HG02884 (cell line): Measurements from ENCODE around the gene WRNIP1.
"Not testable (repeated sequence)": the region's sequence is repeated elsewhere in the genome, so short reads cannot be mapped to it uniquely, and the experiment has no call there.

Experiments used
- ATAC-seq: cut with Tn5 transposase; IDR thresholded peaks from one replicate; pipeline ENCODE4 v1.9.1; 2021; ENCODE audit warnings: mild to moderate bottlenecking, moderate library complexity; ENCODE audit not compliant: unreplicated experiment

The WRNIP1 gene

DNA sequence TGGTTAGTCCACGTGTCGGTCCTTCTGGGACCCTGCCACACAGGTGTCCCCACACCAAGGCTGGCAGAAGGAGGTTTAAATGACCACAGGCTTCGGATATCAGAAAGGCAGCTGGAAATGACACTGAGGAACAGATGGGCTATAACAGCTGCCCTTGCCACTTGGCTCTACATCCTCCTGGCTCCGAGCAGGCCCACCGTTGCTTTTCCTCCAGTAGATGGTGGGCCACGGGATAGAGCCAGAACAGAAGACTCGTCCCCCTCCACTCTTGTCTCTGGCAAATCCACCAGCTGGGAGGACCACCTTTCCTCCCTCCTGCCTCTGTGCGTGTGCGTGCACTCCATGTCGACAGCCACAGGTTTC is 17.6 kb downstream of the WRNIP1 start:
- no peak for ATAC-seq

- ATAC-seq, result no peak
Measured at GRCh38 chr6:2783188-2783963, 18.2 kb downstream of the WRNIP1 start.

DNA sequence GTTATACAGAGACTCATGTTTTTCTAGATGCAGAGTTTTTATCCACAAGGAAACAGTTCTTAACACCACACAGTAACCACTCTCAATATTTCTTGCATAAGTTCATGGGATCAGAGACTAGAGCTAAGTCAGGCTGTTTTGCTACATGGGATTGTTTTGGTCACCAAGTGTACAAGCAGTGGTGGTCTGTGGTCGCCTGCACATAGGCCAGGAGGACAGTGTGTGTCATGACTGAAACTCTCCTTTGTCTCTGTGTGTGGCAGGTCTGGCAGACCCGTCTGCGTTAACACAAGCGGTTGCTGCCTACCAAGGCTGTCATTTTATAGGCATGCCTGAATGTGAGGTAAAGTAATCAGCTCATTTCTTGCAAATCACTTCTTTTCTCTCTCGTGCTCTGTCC is 18.9 kb downstream of the WRNIP1 start:
- ATAC-seq, result no peak

DNA sequence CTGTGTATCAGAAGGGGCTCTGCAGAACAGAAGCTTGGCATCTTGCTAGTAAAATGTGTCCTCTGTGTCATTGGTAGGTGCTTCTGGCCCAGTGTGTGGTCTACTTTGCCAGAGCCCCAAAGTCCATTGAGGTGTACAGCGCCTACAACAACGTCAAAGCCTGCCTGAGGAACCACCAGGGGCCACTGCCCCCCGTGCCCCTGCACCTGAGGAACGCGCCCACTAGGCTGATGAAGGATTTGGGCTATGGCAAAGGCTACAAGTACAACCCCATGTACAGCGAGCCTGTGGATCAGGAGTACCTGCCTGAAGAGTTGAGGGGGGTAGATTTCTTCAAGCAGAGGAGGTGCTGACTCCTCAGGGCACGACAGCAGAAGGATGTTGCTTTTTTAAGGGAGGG is 19.7 kb downstream of the WRNIP1 start:
- no peak for ATAC-seq

DNA sequence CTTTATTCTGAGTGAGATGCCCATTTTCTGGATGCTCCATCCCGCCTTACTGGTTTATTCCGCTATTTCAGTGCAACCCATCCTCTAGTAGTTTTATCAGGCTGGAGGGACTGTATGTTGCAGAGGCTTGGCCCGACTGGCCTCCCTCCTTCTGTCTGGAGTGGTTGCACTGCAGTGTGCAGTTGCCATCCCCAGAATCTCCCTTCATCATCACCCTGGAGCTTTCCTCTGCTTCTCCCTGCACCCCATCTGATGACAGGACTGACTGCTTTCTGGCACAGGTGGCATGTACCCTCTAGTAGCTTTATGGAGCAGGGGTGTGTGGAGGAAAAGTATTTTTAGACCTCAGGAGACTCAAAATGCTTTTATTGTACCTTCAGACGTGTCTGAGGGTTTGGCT is 21.1 kb downstream of the WRNIP1 start:
- ATAC-seq, result no peak

GRCh38 chr6:2790588-2791449 is 25.6 kb downstream of the WRNIP1 start:
- ATAC-seq, result no peak

GRCh38 chr6:2791450-2791974 is 26.3 kb downstream of the WRNIP1 start:
- no peak for ATAC-seq

GRCh38 chr6:2792330-2793110 is 27.3 kb downstream of the WRNIP1 start:
- no peak for ATAC-seq

GRCh38 chr6:2793534-2794151 is 28.4 kb downstream of the WRNIP1 start:
- ATAC-seq, result no peak

DNA sequence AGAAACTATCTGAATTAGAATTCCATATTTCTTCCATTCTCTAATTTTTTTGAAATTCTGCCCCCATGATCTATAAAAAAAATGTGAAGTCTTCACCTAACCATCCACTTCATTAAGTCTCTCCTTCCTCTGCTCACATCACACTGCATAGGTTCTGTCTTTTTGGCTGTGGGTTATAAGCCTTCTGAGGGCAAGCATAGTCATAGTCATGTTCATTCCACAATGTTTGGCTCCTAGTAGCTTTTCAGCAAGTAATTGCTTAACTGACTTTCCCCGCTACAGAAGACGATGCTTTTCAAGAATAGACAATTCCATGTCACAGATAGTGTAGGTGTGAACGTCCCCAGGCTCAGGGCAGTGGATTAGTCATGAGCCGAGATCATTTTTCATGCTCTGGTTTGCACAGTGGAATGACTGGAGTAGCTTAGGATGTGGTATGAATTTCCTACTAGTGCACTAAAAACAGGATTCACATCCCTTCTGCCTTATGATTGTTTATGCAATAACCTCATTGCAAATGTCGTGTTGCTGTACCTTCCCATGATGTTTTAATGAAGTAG is 29.1 kb downstream of the WRNIP1 start:
- no peak for ATAC-seq

GRCh38 chr6:2795162-2795561 is 30.0 kb downstream of the WRNIP1 start:
- no peak for ATAC-seq

DNA sequence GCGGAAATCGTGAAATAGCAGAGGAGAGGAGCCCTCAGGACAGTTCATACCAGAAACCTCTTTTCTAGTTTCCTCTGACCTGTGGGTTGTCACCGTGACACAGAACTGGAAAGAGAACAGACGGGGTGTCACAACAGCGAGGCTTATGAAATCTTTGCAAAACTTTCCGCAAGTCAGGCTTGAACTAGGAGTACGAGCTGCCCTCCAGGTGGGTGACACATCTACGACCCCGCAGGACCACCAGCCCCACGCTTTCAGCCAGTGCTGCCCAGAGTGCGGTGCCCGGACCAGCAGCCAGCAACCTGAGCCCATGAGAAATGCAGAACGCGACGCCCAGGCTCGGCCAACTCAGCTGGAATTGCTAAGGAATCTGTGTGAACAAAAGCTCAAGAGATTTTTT is 30.8 kb downstream of the WRNIP1 start:
- no peak for ATAC-seq

- no peak for ATAC-seq
Measured at GRCh38 chr6:2796861-2797260, 31.7 kb downstream of the WRNIP1 start.

GRCh38 chr6:2797564-2798031 is 32.4 kb downstream of the WRNIP1 start:
- ATAC-seq, result no peak

GRCh38 chr6:2798586-2799134 is 33.5 kb downstream of the WRNIP1 start:
- no peak for ATAC-seq

DNA sequence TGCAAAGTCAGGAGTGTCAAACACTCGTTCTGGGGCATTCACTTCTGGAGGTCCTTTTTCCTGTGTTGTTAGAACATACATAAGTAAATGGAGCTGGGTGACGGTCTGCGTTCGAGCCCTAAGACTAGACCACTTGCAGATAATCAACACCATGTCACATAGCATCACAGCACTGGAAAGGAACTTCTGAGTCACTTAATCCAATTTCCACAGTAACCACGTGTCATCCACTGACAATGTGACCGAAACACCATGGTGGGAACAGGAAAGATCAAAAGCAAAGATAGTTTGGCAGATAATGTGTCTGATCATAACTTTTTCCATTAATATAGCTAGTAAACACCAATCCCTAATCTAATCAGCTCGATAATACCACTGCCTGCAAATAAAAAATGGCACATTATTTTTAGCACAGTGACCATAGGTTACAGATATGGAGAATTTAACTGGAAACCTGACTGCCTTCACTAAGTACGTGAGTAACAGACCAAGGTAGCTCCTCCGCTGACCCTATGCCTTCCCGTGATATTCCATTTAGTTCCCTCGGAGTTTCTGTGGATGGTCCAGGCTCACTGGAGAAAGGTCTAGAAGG is 34.8 kb downstream of the WRNIP1 start:
- ATAC-seq, result no peak

DNA sequence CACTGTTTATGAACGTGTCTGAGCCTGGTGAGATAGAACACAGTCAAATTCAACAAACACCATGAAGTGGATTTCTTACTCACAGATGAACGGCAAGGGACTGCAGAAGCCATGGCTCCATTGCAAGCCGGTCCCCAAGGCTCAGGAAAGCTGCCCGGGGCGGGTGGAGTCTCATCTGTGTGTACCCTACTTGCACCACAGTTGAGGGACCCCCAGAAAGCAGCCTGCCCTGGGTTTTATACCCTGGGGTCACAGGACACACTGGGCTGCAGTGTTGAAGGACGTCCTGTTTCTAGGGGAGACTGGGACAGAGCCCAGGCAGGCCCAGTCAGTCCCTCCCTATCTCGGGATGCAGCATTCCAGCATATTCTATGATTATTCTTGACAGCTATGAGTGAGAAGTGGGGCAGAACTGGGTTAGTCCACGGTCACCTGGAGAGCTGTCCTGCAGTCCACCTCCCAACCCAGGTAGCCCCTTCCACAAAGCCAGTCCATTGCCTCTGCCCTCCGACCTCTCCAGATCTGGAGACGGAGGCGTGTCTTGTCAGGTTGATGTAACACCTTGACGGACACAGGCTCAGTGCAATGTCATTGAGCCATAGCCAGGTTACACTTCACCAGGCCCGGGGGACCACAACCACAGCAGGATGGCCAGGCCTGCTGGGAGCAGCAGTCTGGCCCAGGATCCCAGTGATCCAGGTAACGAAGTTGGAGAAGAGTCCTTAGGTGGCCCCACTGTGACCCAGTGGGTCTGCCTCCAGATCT is 35.5 kb downstream of the WRNIP1 start:
- ATAC-seq, result no peak

- ATAC-seq, result not testable (repeated sequence)
Measured at GRCh38 chr6:2801687-2802086, 36.5 kb downstream of the WRNIP1 start.

GRCh38 chr6:2802521-2803060 is 37.4 kb downstream of the WRNIP1 start:
- no peak for ATAC-seq
